ENCODE results near the gene ANAPC4. TPM values are rescaled to one million over a fixed set of nuclear protein-coding genes. Genes with fewer than 3 reads are reported as not detected.

Gene ANAPC4
- total RNA-seq, 4 donors from 2014 or later, result 17.2 to 25.3 (median 19.0) TPM

DNA sequence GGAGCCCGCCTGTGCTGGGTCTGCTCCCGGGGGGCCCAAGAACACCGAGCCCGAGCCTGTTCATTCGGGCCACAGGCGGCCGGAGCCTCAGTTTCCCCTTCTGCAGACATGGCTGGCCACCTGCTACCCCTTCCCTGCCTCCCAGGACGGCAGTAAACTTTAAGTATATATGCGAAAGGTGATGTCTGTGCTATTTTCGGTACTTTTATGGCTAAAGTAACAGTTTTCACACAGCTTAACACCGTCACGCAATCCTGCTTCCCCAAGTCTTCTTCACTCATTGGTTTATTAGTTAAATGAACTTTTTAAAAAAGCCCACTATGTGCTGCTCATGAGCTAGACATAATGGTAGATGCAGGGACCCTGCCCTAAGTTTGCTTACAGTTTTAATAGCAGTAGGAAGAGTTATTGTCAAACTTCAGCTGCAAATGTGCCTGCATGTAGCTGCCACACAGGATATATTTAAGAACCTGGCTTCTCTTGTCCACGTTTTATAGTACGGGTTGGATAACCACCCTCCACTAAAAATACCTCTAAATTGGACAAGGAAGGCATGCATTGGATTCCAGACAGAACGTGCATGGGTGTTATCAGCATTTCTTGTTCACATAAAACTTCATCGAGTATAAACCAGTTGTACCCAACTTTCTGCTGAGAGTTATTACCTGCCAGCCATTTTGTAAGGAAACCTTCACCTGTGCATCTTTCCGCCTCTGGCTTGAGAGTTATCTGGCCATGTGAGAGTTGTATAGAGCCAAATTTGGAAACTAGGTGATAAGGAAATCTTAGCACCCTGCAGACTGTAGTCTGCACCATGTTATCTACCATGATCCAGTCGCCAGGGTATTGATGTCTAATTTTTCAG is 741 bp downstream of the ANAPC4 start:
- intact Hi-C loops (cut with DNase I), result loop anchor here (10.0 kb wide), 1 partner anchor 203 kb away; no protein-coding TSS in a partner anchor
- no peaks in the 10 kb centered on the region for H3K27me3 ChIP-seq
- peaks cover 0 to 35% (median 23%) of the 10 kb centered on the region in 4 donors for H3K4me1 ChIP-seq
- no peak for TF ChIP-seq EP300 (IDR thresholded peaks at IDR 0.05)
- TF ChIP-seq POLR2AphosphoS5 (IDR thresholded peaks at IDR 0.05), result no peak
- TF ChIP-seq, protein P1, sequence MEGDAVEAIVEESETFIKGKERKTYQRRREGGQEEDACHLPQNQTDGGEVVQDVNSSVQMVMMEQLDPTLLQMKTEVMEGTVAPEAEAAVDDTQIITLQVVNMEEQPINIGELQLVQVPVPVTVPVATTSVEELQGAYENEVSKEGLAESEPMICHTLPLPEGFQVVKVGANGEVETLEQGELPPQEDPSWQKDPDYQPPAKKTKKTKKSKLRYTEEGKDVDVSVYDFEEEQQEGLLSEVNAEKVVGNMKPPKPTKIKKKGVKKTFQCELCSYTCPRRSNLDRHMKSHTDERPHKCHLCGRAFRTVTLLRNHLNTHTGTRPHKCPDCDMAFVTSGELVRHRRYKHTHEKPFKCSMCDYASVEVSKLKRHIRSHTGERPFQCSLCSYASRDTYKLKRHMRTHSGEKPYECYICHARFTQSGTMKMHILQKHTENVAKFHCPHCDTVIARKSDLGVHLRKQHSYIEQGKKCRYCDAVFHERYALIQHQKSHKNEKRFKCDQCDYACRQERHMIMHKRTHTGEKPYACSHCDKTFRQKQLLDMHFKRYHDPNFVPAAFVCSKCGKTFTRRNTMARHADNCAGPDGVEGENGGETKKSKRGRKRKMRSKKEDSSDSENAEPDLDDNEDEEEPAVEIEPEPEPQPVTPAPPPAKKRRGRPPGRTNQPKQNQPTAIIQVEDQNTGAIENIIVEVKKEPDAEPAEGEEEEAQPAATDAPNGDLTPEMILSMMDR (IDR thresholded peaks at IDR 0.05), result no peak
- no peak for TF ChIP-seq POLR2A (IDR thresholded peaks at IDR 0.05; ENCODE audit: low read depth)
- 19% methylated on average over 18 of the region's 18 CpGs for WGBS
- peaks cover 13 to 24% (median 16%) of the 10 kb centered on the region in 4 donors for H3K36me3 ChIP-seq
- no peaks in the 10 kb centered on the region for H3K9me3 ChIP-seq
- no peak for DNase-seq (ENCODE audit: extremely low spot score)
- H3K4me3 ChIP-seq, result peak overlapping the region; percentile 73 to 92 (median 84)
- H3K27ac ChIP-seq (replicated peaks in 1 of 4), result peak overlapping the region; percentile 76 to 82 (median 77)

DNA sequence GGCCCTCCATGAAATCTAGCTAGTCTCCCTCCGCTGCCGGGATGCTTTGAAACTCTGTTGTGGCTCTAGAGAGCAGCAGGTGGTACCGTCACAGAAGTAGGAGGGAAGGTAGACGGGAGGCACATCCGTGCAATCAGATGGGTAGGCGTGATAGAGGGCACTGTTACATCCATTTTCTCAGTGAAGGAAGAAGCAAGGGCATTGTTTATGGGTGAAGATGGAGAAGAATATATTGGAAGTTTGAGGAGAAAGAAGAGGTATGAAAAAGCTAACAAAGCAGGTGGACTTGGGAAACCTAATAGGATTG is 1.3 kb downstream of the ANAPC4 start:
- TF ChIP-seq POLR2AphosphoS5 (IDR thresholded peaks at IDR 0.05) (no peak), POLR2A (IDR thresholded peaks at IDR 0.05; ENCODE audit: low read depth) (no peak), EP300 (IDR thresholded peaks at IDR 0.05) (no peak)
- TF ChIP-seq, protein P1 (IDR thresholded peaks at IDR 0.05), result no peak
- H3K27me3 ChIP-seq, result no peaks in the 10 kb centered on the region
- 92% methylated on average over 6 of the region's 6 CpGs for WGBS
- peak overlapping the region; percentile 73 to 92 (median 84) for H3K4me3 ChIP-seq
- intact Hi-C loops (cut with DNase I), result loop anchor here (10.0 kb wide), 1 partner anchor 204 kb away; no protein-coding TSS in a partner anchor
- H3K36me3 ChIP-seq, result peaks cover 16 to 30% (median 21%) of the 10 kb centered on the region in 4 donors
- H3K4me1 ChIP-seq, result peaks cover 0 to 35% (median 23%) of the 10 kb centered on the region in 4 donors
- no peak for DNase-seq (ENCODE audit: extremely low spot score)
- no peaks in the 10 kb centered on the region for H3K9me3 ChIP-seq
- no peak overlapping the region for H3K27ac ChIP-seq (replicated peaks in 1 of 4)

- no peak overlapping the region for H3K27ac ChIP-seq (replicated peaks in 1 of 4)
- no peaks in the 10 kb centered on the region for H3K27me3 ChIP-seq
- H3K4me3 ChIP-seq, result no peak overlapping the region
- TF ChIP-seq, protein P1 (IDR thresholded peaks at IDR 0.05), result no peak
- TF ChIP-seq POLR2A (IDR thresholded peaks at IDR 0.05; ENCODE audit: low read depth), result no peak
- no peak for TF ChIP-seq EP300 (IDR thresholded peaks at IDR 0.05)
- no peak for TF ChIP-seq POLR2AphosphoS5 (IDR thresholded peaks at IDR 0.05)
- intact Hi-C loops (cut with DNase I), result loop anchor here (10.0 kb wide), 1 partner anchor 205 kb away; no protein-coding TSS in a partner anchor
- DNase-seq (ENCODE audit: extremely low spot score), result no peak
- WGBS, result 89% methylated on average over 2 of the region's 2 CpGs
- H3K4me1 ChIP-seq, result peaks cover 0 to 35% (median 23%) of the 10 kb centered on the region in 4 donors
- H3K9me3 ChIP-seq, result no peaks in the 10 kb centered on the region
- H3K36me3 ChIP-seq, result peaks cover 25 to 42% (median 32%) of the 10 kb centered on the region in 4 donors
These were observed 2.5 kb downstream of the ANAPC4 start for GRCh38 chr4:25379591-25379990.

GRCh38 chr4:25383647-25384046 is 6.6 kb downstream of the ANAPC4 start:
- Histone ChIP-seq H3K27ac (replicated peaks in 1 of 4) (no peak overlapping the region), H3K9me3 (no peaks in the 10 kb centered on the region), H3K27me3 (no peaks in the 10 kb centered on the region), H3K36me3 (peaks cover 44 to 82% (median 58%) of the 10 kb centered on the region in 4 donors), H3K4me3 (no peak overlapping the region), H3K4me1 (peaks cover 0 to 13% (median 7%) of the 10 kb centered on the region in 4 donors)
- no peak for DNase-seq (ENCODE audit: extremely low spot score)
- WGBS, result 70% methylated on average over 2 of the region's 2 CpGs
- intact Hi-C loops (cut with DNase I), result no loop called here
- TF ChIP-seq EP300 (IDR thresholded peaks at IDR 0.05) (no peak), POLR2AphosphoS5 (IDR thresholded peaks at IDR 0.05) (no peak), POLR2A (IDR thresholded peaks at IDR 0.05; ENCODE audit: low read depth) (no peak)
- TF ChIP-seq, protein P1 (IDR thresholded peaks at IDR 0.05), result no peak
